Measurements from ENCODE around the gene TBC1D12. TPM values are rescaled to one million over a fixed set of nuclear protein-coding genes. Genes with fewer than 3 reads are reported as not detected.

The TBC1D12 gene
- total and polyA plus RNA-seq, 7 donors = 1.5 to 5.4 (median 5.0) TPM

- DNase-seq (no peak), ATAC-seq (no peak)
- H3K36me3 ChIP-seq (ENCODE audit: insufficient read depth in 1 of 2, low read depth in 1 of 2) = no peaks in the 10 kb centered on the region
- peaks cover 6% of the 10 kb centered on the region for H3K4me1 ChIP-seq
- H3K27ac ChIP-seq = no peak overlapping the region
- H3K9me3 ChIP-seq = peaks cover 16% of the 10 kb centered on the region
- no peak overlapping the region for H3K4me3 ChIP-seq
- intact Hi-C loops (cut with DNase I) = no loop called here
- H3K27me3 ChIP-seq (ENCODE audit: insufficient read depth in 3 of 3, low read length in 2 of 3) = no peaks in the 10 kb centered on the region
- no peak for TF ChIP-seq CTCF (IDR thresholded peaks at IDR 0.05)
Measured at GRCh38 chr10:94425942-94426341, 23.6 kb downstream of the TBC1D12 start.

GRCh38 chr10:94427166-94427565 lies 24.8 kb downstream of the TBC1D12 start:
- TF ChIP-seq CTCF (IDR thresholded peaks at IDR 0.05) = no peak

DNA sequence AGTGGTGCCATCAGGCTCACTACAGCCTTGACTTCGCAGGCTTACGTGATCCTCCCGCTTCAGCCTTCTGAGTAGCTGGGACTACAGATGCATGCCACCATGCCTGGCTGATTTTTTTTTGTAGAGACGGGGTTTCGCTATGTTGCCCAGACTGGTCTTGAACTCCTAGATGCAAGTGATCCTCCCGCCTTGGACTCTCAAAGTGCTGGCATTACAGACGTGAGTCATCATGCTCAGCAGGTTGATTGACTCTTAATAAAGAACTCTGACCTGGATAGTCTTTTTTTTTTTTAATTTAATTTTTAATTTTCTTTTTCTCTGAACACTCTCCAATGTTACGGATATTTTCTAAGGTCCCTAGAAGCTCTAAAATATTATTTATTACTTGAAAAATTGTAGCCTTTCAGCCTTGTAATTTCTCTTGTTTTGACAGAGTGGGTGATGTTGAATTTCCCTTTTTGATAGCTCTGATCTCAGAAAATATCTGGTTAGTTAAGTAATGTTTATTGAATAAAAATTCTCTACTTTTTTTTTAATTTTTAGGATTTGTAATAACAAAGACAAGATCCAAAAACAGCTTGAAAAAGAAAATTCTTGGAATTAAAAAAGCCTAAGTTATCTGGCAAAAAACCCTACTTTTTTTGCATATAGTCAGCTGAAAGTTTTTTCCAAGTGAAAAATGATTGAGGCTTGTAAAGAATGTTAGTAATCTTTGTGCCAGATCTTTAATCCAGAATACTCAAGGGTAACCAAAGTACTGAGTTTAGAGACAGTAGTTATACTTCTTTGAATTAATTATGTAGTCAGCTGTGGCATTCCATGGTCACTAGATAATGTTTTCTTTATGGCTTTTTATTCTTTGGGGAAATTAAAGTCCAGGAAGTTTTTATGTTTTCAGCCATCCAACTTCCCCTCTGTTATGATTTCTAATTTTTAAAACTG lies 26.7 kb downstream of the TBC1D12 start:
- Histone ChIP-seq H3K4me3 (no peak overlapping the region), H3K4me1 (peaks cover 6% of the 10 kb centered on the region), H3K9me3 (peaks cover 16% of the 10 kb centered on the region), H3K27me3 (ENCODE audit: insufficient read depth in 3 of 3, low read length in 2 of 3) (no peaks in the 10 kb centered on the region), H3K27ac (no peak overlapping the region), H3K36me3 (ENCODE audit: insufficient read depth in 1 of 2, low read depth in 1 of 2) (no peaks in the 10 kb centered on the region)
- 71 to 82% (median 74%) methylated on average over 8 of the region's 8 CpGs for WGBS, 3 donors
- no peak for DNase-seq
- intact Hi-C loops (cut with DNase I) = no loop called here
- no peak for TF ChIP-seq CTCF (IDR thresholded peaks at IDR 0.05)
- no peak for ATAC-seq

More at GRCh38 chr10:94427166-94427565, 24.8 kb downstream of the TBC1D12 start:
- no peak overlapping the region for H3K27ac ChIP-seq
- intact Hi-C loops (cut with DNase I) = no loop called here
- no peaks in the 10 kb centered on the region for H3K27me3 ChIP-seq (ENCODE audit: insufficient read depth in 3 of 3, low read length in 2 of 3)
- no peaks in the 10 kb centered on the region for H3K36me3 ChIP-seq (ENCODE audit: insufficient read depth in 1 of 2, low read depth in 1 of 2)
- H3K4me1 ChIP-seq = peaks cover 6% of the 10 kb centered on the region
- ATAC-seq (no peak), DNase-seq (no peak)
- 89 to 97% (median 93%) methylated on average over 1 of the region's 1 CpG for WGBS, 3 donors
- no peak overlapping the region for H3K4me3 ChIP-seq
- H3K9me3 ChIP-seq = peaks cover 16% of the 10 kb centered on the region

DNA sequence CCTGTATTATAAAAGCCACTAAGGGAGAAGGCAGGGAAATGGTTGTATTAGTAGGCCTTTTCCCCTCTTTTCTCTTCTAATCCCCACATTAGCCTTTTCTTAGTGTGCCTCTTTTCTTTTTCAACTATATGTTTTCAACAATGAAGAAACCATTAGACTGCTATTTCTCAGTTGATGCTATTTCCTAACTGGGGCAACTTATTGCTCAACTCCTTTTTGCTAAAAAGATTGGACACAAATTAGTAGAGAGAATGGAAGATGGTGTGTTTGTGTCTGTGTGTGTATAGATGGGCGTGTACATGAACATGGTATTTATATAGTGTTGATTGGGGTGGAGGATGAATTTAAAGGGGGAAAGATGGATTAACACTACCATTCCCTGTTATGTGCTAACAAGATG lies 28.4 kb downstream of the TBC1D12 start:
- 93 to 97% (median 96%) methylated on average over 1 of the region's 1 CpG for WGBS, 3 donors
- H3K36me3 ChIP-seq (ENCODE audit: insufficient read depth in 1 of 2, low read depth in 1 of 2) = no peaks in the 10 kb centered on the region
- peaks cover 6% of the 10 kb centered on the region for H3K4me1 ChIP-seq
- no peak for DNase-seq
- no peak overlapping the region for H3K27ac ChIP-seq
- no peak for TF ChIP-seq CTCF (IDR thresholded peaks at IDR 0.05)
- intact Hi-C loops (cut with DNase I) = no loop called here
- H3K27me3 ChIP-seq (ENCODE audit: insufficient read depth in 3 of 3, low read length in 2 of 3) = no peaks in the 10 kb centered on the region
- ATAC-seq = no peak
- H3K9me3 ChIP-seq = peaks cover 14% of the 10 kb centered on the region
- H3K4me3 ChIP-seq = no peak overlapping the region

Data from psoas muscle (tissue), 8 donors.